Mesenchymal stem cell (in vitro differentiated cells and primary cell): ENCODE measurements around the gene TRAPPC4.
"Not testable (repeated sequence)": the region's sequence is repeated elsewhere in the genome, so short reads cannot be mapped to it uniquely, and the experiment has no call there.

Source experiments
- DNase-seq: peaks from one replicate; pipeline ENCODE4 v3.0.0-alpha.2; 2013
- H2AFZ ChIP-seq: one replicate; pipeline ENCODE4 v1.6.1; 2013; ENCODE audit warnings: low read depth, mild to moderate bottlenecking, control low read depth, inconsistent platforms, low read length, moderate library complexity
- H2AK5ac ChIP-seq: 2 replicates; pipeline ENCODE4 v1.6.1; 2013; ENCODE audit warnings: low read length, moderate library complexity, mild to moderate bottlenecking, inconsistent platforms; ENCODE audit not compliant: severe bottlenecking
- H2BK120ac ChIP-seq: one replicate; pipeline ENCODE4 v1.6.1; 2013; ENCODE audit warnings: low read depth, mild to moderate bottlenecking, inconsistent platforms, low read length, moderate library complexity
- H2BK12ac ChIP-seq, 2 experiments: one replicate each; pipeline ENCODE4 v1.6.1; 2013; ENCODE audit warnings: inconsistent platforms in 2 of 2, low read length in 2 of 2, mild to moderate bottlenecking in 2 of 2, moderate library complexity in 2 of 2, control low read depth in 1 of 2
- H2BK15ac ChIP-seq: one replicate; pipeline ENCODE4 v1.6.1; 2013; ENCODE audit warnings: mild to moderate bottlenecking, low read depth, inconsistent platforms; ENCODE audit not compliant: poor library complexity, severe bottlenecking
- H2BK5ac ChIP-seq: 2 replicates; pipeline ENCODE4 v1.6.1; 2013; ENCODE audit warnings: low read depth, mild to moderate bottlenecking, low read length, control low read depth, inconsistent platforms; ENCODE audit not compliant: poor library complexity, severe bottlenecking
- H3K14ac ChIP-seq, 2 experiments: one replicate each; pipeline ENCODE4 v1.6.1; 2013; ENCODE audit warnings: inconsistent platforms in 2 of 2, low read length in 2 of 2, control low read depth in 1 of 2, mild to moderate bottlenecking in 1 of 2, moderate library complexity in 1 of 2
- H3K18ac ChIP-seq, 2 experiments: one replicate each; pipeline ENCODE4 v1.6.1; 2013; ENCODE audit warnings: inconsistent platforms in 2 of 2, low read length in 2 of 2, control low read depth in 1 of 2, low read depth in 1 of 2, mild to moderate bottlenecking in 1 of 2
- H3K23ac ChIP-seq, 2 experiments: one replicate each; pipeline ENCODE4 v1.6.1; 2013; ENCODE audit warnings: inconsistent platforms in 2 of 2, low read length in 2 of 2, mild to moderate bottlenecking in 2 of 2, moderate library complexity in 2 of 2, control low read depth in 1 of 2
- H3K27ac ChIP-seq: 2 replicates; pipeline ENCODE4 v1.5.1; 2013; ENCODE audit warnings: mild to moderate bottlenecking, moderate library complexity, low read length, control low read depth, inconsistent platforms; ENCODE audit not compliant: poor library complexity, severe bottlenecking
- H3K27me3 ChIP-seq, 2 experiments: 2 replicates each; pipeline versions ENCODE4 v1.6.1 to v1.7.0; 2013; ENCODE audit warnings: low read length in 2 of 2, mild to moderate bottlenecking in 2 of 2, moderate library complexity in 2 of 2, control low read depth in 1 of 2, inconsistent platforms in 1 of 2; ENCODE audit not compliant: control insufficient read depth in 1 of 2, insufficient read depth in 1 of 2
- H3K36me3 ChIP-seq, 2 experiments: 2 replicates each; pipeline versions ENCODE4 v1.6.1 to v1.7.0; 2013; ENCODE audit warnings: low read length in 2 of 2, control low read depth in 1 of 2, inconsistent platforms in 1 of 2, low read depth in 1 of 2, mild to moderate bottlenecking in 1 of 2; ENCODE audit not compliant: insufficient read depth in 2 of 2, control insufficient read depth in 1 of 2
- H3K4ac ChIP-seq, 2 experiments: one replicate each; pipeline ENCODE4 v1.6.1; 2013; ENCODE audit warnings: inconsistent platforms in 2 of 2, low read length in 2 of 2, mild to moderate bottlenecking in 2 of 2, moderate library complexity in 2 of 2, control low read depth in 1 of 2, low read depth in 1 of 2
- H3K4me1 ChIP-seq: 2 replicates; pipeline ENCODE4 v1.6.1; 2013; ENCODE audit warnings: low read depth, low read length, control low read depth; ENCODE audit not compliant: control insufficient read depth, insufficient read depth
- H3K4me2 ChIP-seq: 2 replicates; pipeline ENCODE4 v1.6.1; 2013; ENCODE audit warnings: low read length, mild to moderate bottlenecking, inconsistent platforms; ENCODE audit not compliant: poor library complexity, severe bottlenecking
- H3K4me3 ChIP-seq, 2 experiments: 2 replicates each; pipeline versions ENCODE4 v1.5.1 to v1.7.0; 2013; ENCODE audit warnings: low read length in 2 of 2, mild to moderate bottlenecking in 2 of 2, control low read depth in 1 of 2, low read depth in 1 of 2; ENCODE audit not compliant: insufficient read depth in 1 of 2
- H3K79me1 ChIP-seq: replicated peaks from 2 replicates; pipeline ENCODE4 v1.6.1; 2013; ENCODE audit warnings: mild to moderate bottlenecking, control low read depth, low read length, inconsistent platforms; ENCODE audit not compliant: poor library complexity, severe bottlenecking
- H3K9ac ChIP-seq: 2 replicates; pipeline ENCODE4 v1.7.0; 2013; ENCODE audit warnings: mild to moderate bottlenecking, low read length, moderate library complexity
- H3K9me3 ChIP-seq: 2 replicates; pipeline ENCODE4 v1.7.0; 2013; ENCODE audit warnings: mild to moderate bottlenecking, low read length; ENCODE audit not compliant: control insufficient read depth
- H4K8ac ChIP-seq: one replicate; pipeline ENCODE4 v1.6.1; 2013; ENCODE audit warnings: inconsistent platforms, mild to moderate bottlenecking, low read length, moderate library complexity
- H4K91ac ChIP-seq: one replicate; pipeline ENCODE4 v1.6.1; 2013; ENCODE audit warnings: mild to moderate bottlenecking, low read length, inconsistent platforms
- WGBS: methylation state at CpG from one replicate; pipeline ENCODE4 v1.1.7; 2013; ENCODE audit warnings: mixed read lengths; 5-methylcytosine and 5-hydroxymethylcytosine counted together

The TRAPPC4 gene

GRCh38 chr11:119038884-119039283 lies 20.3 kb downstream of the TRAPPC4 start:
- Histone ChIP-seq H3K36me3 (no peaks in the 10 kb centered on the region), H2AK5ac (no peak overlapping the region), H2AFZ (no peak overlapping the region), H3K4me1 (no peaks in the 10 kb centered on the region), H2BK120ac (no peak overlapping the region), H2BK5ac (no peak overlapping the region), H3K27me3 (peaks cover 0 to 4% of the 10 kb centered on the region in 2 experiments), H3K4me2 (no peak overlapping the region), H2BK12ac (no peak overlapping the region), H3K79me1 (no peaks in the 10 kb centered on the region), H3K27ac (no peak overlapping the region), H4K91ac (no peak overlapping the region), H3K4me3 (no peak overlapping the region), H2BK15ac (no peak overlapping the region), H4K8ac (no peak overlapping the region), H3K9ac (no peak overlapping the region), H3K23ac (no peak overlapping the region), H3K9me3 (no peaks in the 10 kb centered on the region), H3K18ac (no peak overlapping the region), H3K4ac (no peak overlapping the region), H3K14ac (no peak overlapping the region)
- DNase-seq = no peak
- 98% methylated on average over 5 of the region's 5 CpGs for WGBS

GRCh38 chr11:119039471-119039870 lies 20.9 kb downstream of the TRAPPC4 start:
- H3K9ac ChIP-seq, H4K91ac ChIP-seq, H3K4me2 ChIP-seq, H2AK5ac ChIP-seq, H3K9me3 ChIP-seq, H3K79me1 ChIP-seq, H2BK5ac ChIP-seq, DNase-seq, H2BK15ac ChIP-seq, H2AFZ ChIP-seq, H3K18ac ChIP-seq, H3K27me3 ChIP-seq, H3K4ac ChIP-seq, H4K8ac ChIP-seq, H2BK120ac ChIP-seq, H3K4me3 ChIP-seq, H3K14ac ChIP-seq, H3K27ac ChIP-seq, H2BK12ac ChIP-seq, H3K4me1 ChIP-seq, H3K36me3 ChIP-seq, H3K23ac ChIP-seq: not testable (repeated sequence)
- WGBS = 51% methylated on average over 10 of the region's 11 CpGs

GRCh38 chr11:119041821-119042514 lies 23.4 kb downstream of the TRAPPC4 start:
- DNase-seq = peak; percentile 9
- Histone ChIP-seq H3K27me3 (peaks cover 0 to 4% of the 10 kb centered on the region in 2 experiments), H3K23ac (no peak overlapping the region), H2BK5ac (no peak overlapping the region), H4K91ac (no peak overlapping the region), H2BK120ac (no peak overlapping the region), H3K4me3 (no peak overlapping the region), H3K79me1 (no peaks in the 10 kb centered on the region), H3K27ac (no peak overlapping the region), H3K18ac (no peak overlapping the region), H2AK5ac (no peak overlapping the region), H3K9ac (no peak overlapping the region), H3K4me1 (no peaks in the 10 kb centered on the region), H2AFZ (no peak overlapping the region), H3K14ac (no peak overlapping the region), H2BK12ac (no peak overlapping the region), H3K4ac (no peak overlapping the region), H4K8ac (no peak overlapping the region), H3K4me2 (no peak overlapping the region), H3K9me3 (no peaks in the 10 kb centered on the region), H2BK15ac (no peak overlapping the region), H3K36me3 (peaks cover 26 to 28% of the 10 kb centered on the region in 2 experiments)
- WGBS = 81% methylated on average over 3 of the region's 4 CpGs

GRCh38 chr11:119042927-119043326 lies 24.4 kb downstream of the TRAPPC4 start:
- H3K27me3 ChIP-seq = peaks cover 0 to 4% of the 10 kb centered on the region in 2 experiments
- no peak overlapping the region for H3K4ac ChIP-seq
- no peak overlapping the region for H3K4me2 ChIP-seq
- no peak overlapping the region for H3K9ac ChIP-seq
- no peak overlapping the region for H3K4me3 ChIP-seq
- H4K8ac ChIP-seq = no peak overlapping the region
- no peak overlapping the region for H2BK120ac ChIP-seq
- H2AK5ac ChIP-seq = no peak overlapping the region
- H3K79me1 ChIP-seq = no peaks in the 10 kb centered on the region
- no peak overlapping the region for H2BK5ac ChIP-seq
- H3K23ac ChIP-seq = no peak overlapping the region
- H3K9me3 ChIP-seq = no peaks in the 10 kb centered on the region
- DNase-seq = no peak
- no peak overlapping the region for H4K91ac ChIP-seq
- H3K14ac ChIP-seq = no peak overlapping the region
- peaks cover 36 to 38% of the 10 kb centered on the region in 2 experiments for H3K36me3 ChIP-seq
- no peak overlapping the region for H3K27ac ChIP-seq
- H3K18ac ChIP-seq = no peak overlapping the region
- 94% methylated on average over 8 of the region's 9 CpGs for WGBS
- no peak overlapping the region for H2BK12ac ChIP-seq
- H2AFZ ChIP-seq = no peak overlapping the region
- no peak overlapping the region for H2BK15ac ChIP-seq
- H3K4me1 ChIP-seq = no peaks in the 10 kb centered on the region
